H9 (cell line): Measurements from ENCODE around the gene DOCK7. TPM values are rescaled to one million over a fixed set of nuclear protein-coding genes. Genes with fewer than 3 reads are reported as not detected.

Experiments used
- DNase-seq: peaks from one replicate; pipeline ENCODE4 v3.0.0-alpha.2; 2017
- H2AFZ ChIP-seq: one replicate; pipeline ENCODE4 v1.6.1; 2013; ENCODE audit warnings: mild to moderate bottlenecking, low read length, control low read depth, moderate library complexity
- H2AK5ac ChIP-seq: 2 replicates; pipeline ENCODE4 v1.6.1; 2013; ENCODE audit warnings: low read length, control low read depth, mixed read lengths; ENCODE audit not compliant: insufficient read length
- H2BK120ac ChIP-seq: one replicate; pipeline ENCODE4 v1.6.1; 2013; ENCODE audit warnings: low read depth, mild to moderate bottlenecking, low read length, control low read depth, inconsistent platforms; ENCODE audit not compliant: poor library complexity, severe bottlenecking
- H2BK12ac ChIP-seq: 2 replicates; pipeline ENCODE4 v1.6.1; 2013; ENCODE audit warnings: low read length, control low read depth, mixed read lengths, low read depth; ENCODE audit not compliant: insufficient read length
- H2BK15ac ChIP-seq: 2 replicates; pipeline ENCODE4 v1.6.1; 2013; ENCODE audit warnings: low read depth, low read length, control low read depth
- H2BK20ac ChIP-seq: one replicate; pipeline ENCODE4 v1.6.1; 2013; ENCODE audit warnings: low read depth, mild to moderate bottlenecking, low read length, control low read depth, inconsistent platforms; ENCODE audit not compliant: poor library complexity, severe bottlenecking
- H2BK5ac ChIP-seq: 2 replicates; pipeline ENCODE4 v1.6.1; 2013; ENCODE audit warnings: low read length, control low read depth, mixed read lengths; ENCODE audit not compliant: insufficient read length
- H3K14ac ChIP-seq: 2 replicates; pipeline ENCODE4 v1.6.1; 2013; ENCODE audit warnings: low read length, control low read depth; ENCODE audit not compliant: insufficient read depth
- H3K18ac ChIP-seq: 2 replicates; pipeline ENCODE4 v1.6.1; 2013; ENCODE audit warnings: low read depth, mild to moderate bottlenecking, mixed read lengths, low read length, control low read depth; ENCODE audit not compliant: insufficient read length
- H3K23ac ChIP-seq: 2 replicates; pipeline ENCODE4 v1.6.1; 2013; ENCODE audit warnings: low read length, control low read depth, mixed read lengths, low read depth; ENCODE audit not compliant: insufficient read length
- H3K23me2 ChIP-seq: 2 replicates; pipeline ENCODE4 v1.6.1; 2013; ENCODE audit warnings: low read depth, mild to moderate bottlenecking, mixed read lengths, low read length, control low read depth; ENCODE audit not compliant: insufficient read length, poor library complexity, severe bottlenecking
- H3K27ac ChIP-seq: 2 replicates; pipeline ENCODE4 v1.5.1; 2013; ENCODE audit warnings: low read length, control low read depth, mixed read lengths, low read depth; ENCODE audit not compliant: insufficient read length
- H3K27me3 ChIP-seq: 2 replicates; pipeline ENCODE4 v1.6.1; 2013; ENCODE audit warnings: low read length, control low read depth, inconsistent platforms; ENCODE audit not compliant: insufficient read depth
- H3K4ac ChIP-seq: 2 replicates; pipeline ENCODE4 v1.6.1; 2013; ENCODE audit warnings: low read depth, mild to moderate bottlenecking, control low read depth, inconsistent platforms, low read length, moderate library complexity
- H3K4me1 ChIP-seq: 2 replicates; pipeline ENCODE4 v1.6.1; 2013; ENCODE audit warnings: low read length, control low read depth, inconsistent platforms; ENCODE audit not compliant: insufficient read depth
- H3K4me2 ChIP-seq: 2 replicates; pipeline ENCODE4 v1.6.1; 2013; ENCODE audit warnings: low read length, control low read depth, mixed read lengths; ENCODE audit not compliant: insufficient read length, insufficient read depth
- H3K56ac ChIP-seq: 2 replicates; pipeline ENCODE4 v1.6.1; 2013; ENCODE audit warnings: low read depth, mild to moderate bottlenecking, mixed read lengths, low read length, control low read depth; ENCODE audit not compliant: insufficient read length
- H3K79me1 ChIP-seq: 2 replicates; pipeline ENCODE4 v1.6.1; 2013; ENCODE audit warnings: low read depth, mild to moderate bottlenecking, moderate library complexity, low read length, control low read depth, inconsistent platforms; ENCODE audit not compliant: insufficient read depth, poor library complexity, severe bottlenecking
- H3K79me2 ChIP-seq: 2 replicates; pipeline ENCODE4 v1.6.1; 2013; ENCODE audit warnings: low read length, control low read depth, inconsistent platforms; ENCODE audit not compliant: insufficient read depth
- H3K9ac ChIP-seq: 2 replicates; pipeline ENCODE4 v1.6.1; 2013; ENCODE audit warnings: low read length, control low read depth, mixed read lengths; ENCODE audit not compliant: insufficient read length; ENCODE audit errors: extremely low read depth
- H3K9me3 ChIP-seq: one replicate; pipeline ENCODE4 v1.6.1; 2013; ENCODE audit warnings: low read depth, low read length, inconsistent platforms; ENCODE audit not compliant: control insufficient read depth
- H3T11ph ChIP-seq: one replicate; pipeline ENCODE4 v1.6.1; 2013; ENCODE audit warnings: mild to moderate bottlenecking, low read length, control low read depth, inconsistent platforms
- H4K20me1 ChIP-seq: one replicate; pipeline ENCODE4 v1.6.1; 2013; ENCODE audit not compliant: control insufficient read depth, insufficient read length, insufficient read depth
- H4K5ac ChIP-seq: 2 replicates; pipeline ENCODE4 v1.6.1; 2013; ENCODE audit warnings: low read depth, mild to moderate bottlenecking, mixed read lengths, low read length, control low read depth; ENCODE audit not compliant: insufficient read length
- H4K8ac ChIP-seq: replicated peaks from 2 replicates; pipeline ENCODE4 v1.6.1; 2013; ENCODE audit warnings: low read length, control low read depth, mixed read lengths, low read depth; ENCODE audit not compliant: insufficient read length
- H4K91ac ChIP-seq: 2 replicates; pipeline ENCODE4 v1.6.1; 2013; ENCODE audit warnings: low read depth, mild to moderate bottlenecking, moderate library complexity, mixed read lengths, low read length, control low read depth; ENCODE audit not compliant: insufficient read length
- H3K27ac Mint-ChIP-seq, 3 experiments: 2 replicates in 2 of 3; 3 replicates in 1 of 3; pipeline ENCODE4 v1.8.0; 2020 to 2021; ENCODE audit warnings: mixed read lengths in 3 of 3, mild to moderate bottlenecking in 1 of 3, moderate library complexity in 1 of 3
- H3K27me3 Mint-ChIP-seq: 2 replicates; pipeline ENCODE4 v1.8.0; 2021; ENCODE audit warnings: low read depth, mild to moderate bottlenecking, moderate library complexity, mixed read lengths
- H3K36me3 Mint-ChIP-seq, 3 experiments: 2 replicates in 2 of 3; 3 replicates in 1 of 3; pipeline ENCODE4 v1.8.0; 2020 to 2021; ENCODE audit warnings: low read depth in 3 of 3, mixed read lengths in 3 of 3; ENCODE audit not compliant: insufficient read depth in 1 of 3
- H3K4me1 Mint-ChIP-seq, 2 experiments: 2 replicates each; pipeline ENCODE4 v1.8.0; 2020; ENCODE audit warnings: mixed read lengths in 2 of 2
- H3K4me3 Mint-ChIP-seq, 2 experiments: 2 replicates in 1 of 2; 3 replicates in 1 of 2; pipeline ENCODE4 v1.8.0; 2020 to 2021; ENCODE audit warnings: mild to moderate bottlenecking in 2 of 2, mixed read lengths in 2 of 2, moderate library complexity in 1 of 2
- H3K9me3 Mint-ChIP-seq, 2 experiments: 2 replicates in 1 of 2; 3 replicates in 1 of 2; pipeline ENCODE4 v1.8.0; 2020; ENCODE audit warnings: mild to moderate bottlenecking in 2 of 2, mixed read lengths in 2 of 2, moderate library complexity in 1 of 2
- CTCF ChIP-seq: fragments of 200-600 bp; sonication (generic); conservative IDR thresholded peaks from 3 replicates; pipeline ENCODE4 v1.8.0; 2021; ENCODE audit warnings: antibody characterized with exemption, mild to moderate bottlenecking
- WGBS: extraction: QIAGEN DNeasy Blood & Tissue Kit; methylation state at CpG from one replicate; pipeline ENCODE4 v1.1.7; 2013; ENCODE audit warnings: missing lambda C conversion rate, low lambda C conversion rate, mixed read lengths; ENCODE audit not compliant: insufficient read length; ENCODE audit errors: extremely low coverage; 5-methylcytosine and 5-hydroxymethylcytosine counted together
- total RNA-seq: library from RNA; stranded (reverse); gene quantifications from 2 replicates; pipeline ENCODE4 v1.2.1, GENCODE V29; 2021

The DOCK7 gene
- total RNA-seq, 1 experiment from 2014 or later = 36.8 TPM

DNA sequence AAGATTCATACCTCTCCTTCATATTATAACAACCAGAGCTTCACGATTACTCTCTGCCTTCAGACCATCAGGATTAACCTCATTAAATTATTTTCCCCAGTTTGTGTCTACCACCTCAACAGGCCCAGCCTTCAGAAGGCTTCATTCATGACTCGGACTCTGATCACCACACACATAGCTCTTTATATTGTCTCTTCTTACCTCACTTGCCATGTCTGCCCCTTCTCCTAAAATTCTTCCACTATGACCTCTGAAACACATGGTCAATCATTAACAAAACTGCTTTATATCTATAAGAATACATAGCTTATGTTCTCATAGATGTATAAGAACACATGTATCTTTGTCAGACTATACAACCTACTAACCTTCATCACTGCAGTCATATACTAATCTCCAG is 171.6 kb downstream of the DOCK7 start:
- H2AK5ac ChIP-seq = no peak overlapping the region
- no peaks in the 10 kb centered on the region for H3K9me3 ChIP-seq
- H2AFZ ChIP-seq = no peak overlapping the region
- no peak overlapping the region for H3T11ph ChIP-seq
- H3K14ac ChIP-seq = no peak overlapping the region
- no peak overlapping the region for H2BK15ac ChIP-seq
- H2BK20ac ChIP-seq = no peak overlapping the region
- no CpG with 5 or more reads among the region's 2 CpGs for WGBS
- no peak overlapping the region for H3K56ac ChIP-seq
- TF ChIP-seq CTCF = no peak
- H3K79me2 ChIP-seq = no peaks in the 10 kb centered on the region
- peaks cover 9 to 13% of the 10 kb centered on the region in 2 experiments; a peak in 3 of 5 replicates for H3K9me3 Mint-ChIP-seq
- peaks cover 18 to 38% (median 25%) of the 10 kb centered on the region in 3 experiments for H3K36me3 Mint-ChIP-seq
- H3K79me1 ChIP-seq = no peaks in the 10 kb centered on the region
- no peak overlapping the region for H2BK12ac ChIP-seq
- H3K4me1 Mint-ChIP-seq = no peaks in the 10 kb centered on the region
- no peak overlapping the region for H4K8ac ChIP-seq
- H3K23me2 ChIP-seq = no peaks in the 10 kb centered on the region
- H4K20me1 ChIP-seq = no peaks in the 10 kb centered on the region
- H3K27ac Mint-ChIP-seq = no peak overlapping the region
- no peak overlapping the region for H3K4me2 ChIP-seq
- H2BK5ac ChIP-seq = no peak overlapping the region
- H3K4me3 Mint-ChIP-seq = no peak overlapping the region
- no peak overlapping the region for H2BK120ac ChIP-seq
- DNase-seq = no peak
- no peaks in the 10 kb centered on the region for H3K27me3 ChIP-seq
- H4K5ac ChIP-seq = no peak overlapping the region
- H3K27ac ChIP-seq = no peak overlapping the region
- no peak overlapping the region for H3K9ac ChIP-seq
- no peaks in the 10 kb centered on the region for H3K4me1 ChIP-seq
- H3K23ac ChIP-seq = no peak overlapping the region
- H4K91ac ChIP-seq = no peak overlapping the region
- H3K27me3 Mint-ChIP-seq = no peaks in the 10 kb centered on the region
- no peak overlapping the region for H3K4ac ChIP-seq
- H3K18ac ChIP-seq = no peak overlapping the region
